Panc1 (cell line): ENCODE data around the gene TAB2. TPM values are rescaled to one million over a fixed set of nuclear protein-coding genes. Genes with fewer than 3 reads are reported as not detected.

ENCODE experiments used
- ATAC-seq: fragments of 200-7000 bp; cut with Tn5 transposase; 2 replicates; pipeline ENCODE4 v1.9.1; 2020; ENCODE audit warnings: mild to moderate bottlenecking, moderate library complexity
- BruUV-seq: library from RNA; stranded (reverse); fragments of 400-500 nt; replicated peaks from 2 replicates; lab custom pipeline; 2021; lab: Mats Ljungman, UMichigan
- CTCF ChIA-PET: fragments of 300-600 bp; sonication (Branson Sonifier 250); formaldehyde crosslinking; loops from one replicate; lab custom pipeline; 2022; ENCODE audit warnings: antibody characterized with exemption; lab: Charles Lee
- POLR2A ChIA-PET: fragments of 300-600 bp; sonication (Branson Sonifier 250); formaldehyde crosslinking; loops from one replicate; lab custom pipeline; 2022; ENCODE audit warnings: antibody characterized with exemption; lab: Charles Lee
- DNase-seq: peaks from one replicate; pipeline ENCODE4 v3.0.0-alpha.2; 2010; ENCODE audit warnings: low read depth, low spot score
- H3K27ac ChIP-seq: 2 replicates; pipeline ENCODE4 v1.5.1; 2011; ENCODE audit warnings: mild to moderate bottlenecking, low read length, inconsistent platforms
- H3K27me3 ChIP-seq: fragments of 200-500 bp; sonication (Bioruptor generic); 2 replicates; pipeline ENCODE4 v1.6.0; 2014; ENCODE audit warnings: low read length, inconsistent platforms; ENCODE audit not compliant: control insufficient read depth, insufficient read depth
- H3K36me3 ChIP-seq: fragments of 200-500 bp; sonication (Bioruptor generic); 2 replicates; pipeline ENCODE4 v1.5.1; 2014; ENCODE audit warnings: inconsistent platforms, mild to moderate bottlenecking, low read length, moderate library complexity; ENCODE audit not compliant: control insufficient read depth, insufficient read depth
- H3K4me1 ChIP-seq: 2 replicates; pipeline ENCODE4 v1.5.1; 2011; ENCODE audit warnings: inconsistent platforms, mild to moderate bottlenecking, low read length, moderate library complexity; ENCODE audit not compliant: control insufficient read depth, insufficient read depth
- H3K4me3 ChIP-seq, 2 experiments: 2 replicates each; pipeline ENCODE4 v1.5.1; 2011 to 2012; ENCODE audit warnings: low read depth in 2 of 2, low read length in 2 of 2, mild to moderate bottlenecking in 2 of 2, inconsistent platforms in 1 of 2, moderate library complexity in 1 of 2
- H3K9me3 ChIP-seq: fragments of 200-500 bp; sonication (Bioruptor generic); 2 replicates; pipeline ENCODE4 v1.5.1; 2014; ENCODE audit warnings: low read depth, mild to moderate bottlenecking, inconsistent platforms, low read length, moderate library complexity; ENCODE audit not compliant: control insufficient read depth, insufficient read depth
- CTCF ChIP-seq: fragments of 450-650 bp; IDR thresholded peaks from 2 replicates; pipeline ENCODE4 v1.5.1; 2017; ENCODE audit warnings: mild to moderate bottlenecking
- POLR2AphosphoS5 ChIP-seq: IDR thresholded peaks from 2 replicates; pipeline ENCODE4 v1.6.1; 2012; ENCODE audit warnings: mild to moderate bottlenecking, low read depth, low read length, moderate library complexity
- REST ChIP-seq, 2 experiments: IDR thresholded peaks; 2 replicates each; pipeline ENCODE4 v1.6.1; 2011 to 2012; ENCODE audit warnings: low read depth in 2 of 2, control low read depth in 1 of 2, low read length in 1 of 2, mild to moderate bottlenecking in 1 of 2, moderate library complexity in 1 of 2; ENCODE audit not compliant: insufficient read depth in 1 of 2
- SIN3A ChIP-seq: IDR thresholded peaks from 2 replicates; pipeline ENCODE4 v1.6.1; 2012; ENCODE audit warnings: low read depth, mild to moderate bottlenecking, low read length, moderate library complexity, borderline replicate concordance; ENCODE audit not compliant: insufficient read depth
- TCF7L2 ChIP-seq: IDR thresholded peaks from 2 replicates; pipeline ENCODE4 v1.6.1; 2011; ENCODE audit warnings: mild to moderate bottlenecking, low read depth, low read length, inconsistent platforms
- in situ Hi-C: cut with HindIII; loops from 2 replicates; pipeline ENCODE4 v1.10.0; 2016; ENCODE audit warnings: low sequenced_read_pairs, low pct_unique_long_range_greater_than_20kb
- intact Hi-C: fragments of 100-400 bp; cut with micrococcal nuclease; formaldehyde crosslinking; loops from one replicate; pipeline ENCODE4 v1.10.0; 2022; ENCODE audit not compliant: unreplicated experiment
- total RNA-seq: library from RNA; stranded (reverse); gene quantifications from one replicate; pipeline ENCODE4 v1.2.1, GENCODE V29; 2021; ENCODE audit not compliant: unreplicated experiment

Gene TAB2
- total RNA-seq, 1 experiment from 2014 or later, result 47.2 TPM

GRCh38 chr6:149313861-149314260 lies 3.7 kb upstream of the TAB2 start:
- no peak for DNase-seq
- Histone ChIP-seq H3K4me3 (no peak overlapping the region), H3K27me3 (peaks cover 5% of the 10 kb centered on the region; the same call in 1 of the 2 replicates), H3K27ac (no peak overlapping the region), H3K9me3 (no peaks in the 10 kb centered on the region), H3K36me3 (no peaks in the 10 kb centered on the region; the same call in 1 of the 2 replicates), H3K4me1 (0 out of 2 replicates have a peak, but pooled peaks cover 4% of the 10 kb centered on the region)
- no peak for ATAC-seq
- in situ Hi-C loops (no loop called here), intact Hi-C loops (loop anchor here (10.0 kb wide), 1 partner anchor 229 kb away; no protein-coding TSS in a partner anchor)
- POLR2A ChIA-PET, result no interaction called here
- TF ChIP-seq TCF7L2 (no peak), REST (IDR thresholded peaks at IDR 0.05; ENCODE audit: insufficient read depth in 1 of 2, low read depth in 2 of 2, low read length in 1 of 2) (no peak), CTCF (no peak), POLR2AphosphoS5 (no peak), SIN3A (no peak)
- no TSS peak for BruUV-seq
- CTCF ChIA-PET, result no interaction called here

- intact Hi-C loops, result loop anchor here (10.0 kb wide), 1 partner anchor 230 kb away; no protein-coding TSS in a partner anchor
- Histone ChIP-seq H3K27me3 (peaks cover 5% of the 10 kb centered on the region; the same call in 1 of the 2 replicates), H3K4me3 (no peak overlapping the region), H3K9me3 (no peaks in the 10 kb centered on the region), H3K27ac (no peak overlapping the region), H3K4me1 (peaks cover 6% of the 10 kb centered on the region; the same call in 1 of the 2 replicates), H3K36me3 (no peaks in the 10 kb centered on the region; the same call in 1 of the 2 replicates)
- CTCF ChIA-PET, result no interaction called here
- no TSS peak for BruUV-seq
- in situ Hi-C loops, result no loop called here
- DNase-seq (no peak), ATAC-seq (no peak)
- TF ChIP-seq POLR2AphosphoS5, result no peak
- no peak for TF ChIP-seq TCF7L2
- TF ChIP-seq CTCF, result no peak
- no peak for TF ChIP-seq SIN3A
- TF ChIP-seq REST (IDR thresholded peaks at IDR 0.05; ENCODE audit: insufficient read depth in 1 of 2, low read depth in 2 of 2, low read length in 1 of 2), result no peak
- POLR2A ChIA-PET, result no interaction called here
Measured at GRCh38 chr6:149314325-149314905, 3.1 kb upstream of the TAB2 start.
